GM12878 (cell line): Measurements from ENCODE around the gene MAGED1. TPM values are rescaled to one million over a fixed set of nuclear protein-coding genes. Genes with fewer than 3 reads are reported as not detected.

Experiments
- ATAC-seq: fragments of 200-7000 bp; cut with Tn5 transposase; 3 replicates; pipeline ENCODE4 v1.9.1; 2020; ENCODE audit warnings: mild to moderate bottlenecking, moderate library complexity
- BruUV-seq: library from RNA; stranded (reverse); fragments of 400-500 nt; replicated peaks from 2 replicates; lab custom pipeline; 2021; lab: Mats Ljungman, UMichigan
- CTCF ChIA-PET: fragments of 300-600 bp; sonication (Branson Sonifier 250); formaldehyde crosslinking; extraction: SDS; loops from one replicate; lab custom pipeline; 2021; ENCODE audit warnings: inconsistent platforms; lab: Yijun Ruan, JAX
- POLR2A ChIA-PET: fragments of 350-600 bp; formaldehyde crosslinking; extraction: SDS; loops from one replicate; lab custom pipeline; 2021; ENCODE audit warnings: inconsistent platforms; lab: Charles Lee
- RAD21 ChIA-PET: fragments of 300-600 bp; sonication (Branson Sonifier 250); formaldehyde crosslinking; loops from one replicate; lab custom pipeline; 2023; ENCODE audit warnings: antibody characterized with exemption; ENCODE audit not compliant: unreplicated experiment; lab: Charles Lee
- SMC1A ChIA-PET: fragments of 300-600 bp; sonication (Branson Sonifier 250); formaldehyde crosslinking; loops from one replicate; lab custom pipeline; 2023; ENCODE audit not compliant: unreplicated experiment, uncharacterized antibody; lab: Charles Lee
- DNase-seq: peaks from one replicate; pipeline ENCODE4 v3.0.0-alpha.2; 2011; ENCODE audit warnings: low read depth, low spot score
- FAIRE-seq: peaks from 3 replicates; lab custom pipeline; 2011; peaks lifted over from hg19 to GRCh38; lab: Jason Lieb, UNC
- H2AFZ ChIP-seq: 2 replicates; pipeline ENCODE4 v1.6.0; 2011; ENCODE audit warnings: low read depth, low read length, control low read depth; ENCODE audit not compliant: control insufficient read depth
- H3K27ac ChIP-seq: 2 replicates; pipeline ENCODE4 v1.5.1; 2011; ENCODE audit warnings: control low read depth; ENCODE audit not compliant: control insufficient read depth, insufficient read depth
- H3K27me3 ChIP-seq, 2 experiments: replicated peaks in 1 of 2; 2 replicates each; pipeline versions ENCODE4 v1.6.0 to v1.6.1; 2011; ENCODE audit warnings: low read length in 1 of 2; ENCODE audit not compliant: control insufficient read depth in 2 of 2, insufficient read depth in 2 of 2
- H3K36me3 ChIP-seq, 2 experiments: 2 replicates each; pipeline ENCODE4 v1.5.1; 2011; ENCODE audit warnings: low read length in 1 of 2; ENCODE audit not compliant: control insufficient read depth in 2 of 2, insufficient read depth in 2 of 2
- H3K4me1 ChIP-seq: 2 replicates; pipeline ENCODE4 v1.6.1; 2011; ENCODE audit warnings: mild to moderate bottlenecking, low read length, moderate library complexity, mixed read lengths; ENCODE audit not compliant: control insufficient read depth, insufficient read depth
- H3K4me2 ChIP-seq: 2 replicates; pipeline ENCODE4 v1.6.0; 2011; ENCODE audit warnings: control low read depth; ENCODE audit not compliant: control insufficient read depth, insufficient read depth
- H3K4me3 ChIP-seq: fragments of 200-600 bp; sonication (generic); 2 replicates; pipeline ENCODE4 v1.5.1; 2016
- H3K79me2 ChIP-seq: 2 replicates; pipeline ENCODE4 v1.6.0; 2011; ENCODE audit warnings: low read length; ENCODE audit not compliant: control insufficient read depth, insufficient read depth
- H3K9ac ChIP-seq: 2 replicates; pipeline ENCODE4 v1.8.0; 2011; ENCODE audit warnings: low read length, control low read depth, mixed read lengths; ENCODE audit not compliant: control insufficient read depth, insufficient read depth
- H3K9me3 ChIP-seq: replicated peaks from 3 replicates; pipeline ENCODE4 v1.5.1; 2011; ENCODE audit warnings: mild to moderate bottlenecking, low read length; ENCODE audit not compliant: control insufficient read depth, insufficient read depth
- H4K20me1 ChIP-seq: 2 replicates; pipeline ENCODE4 v1.6.0; 2011; ENCODE audit not compliant: control insufficient read depth, insufficient read depth
- JUNB ChIP-seq: IDR thresholded peaks from 2 replicates; pipeline ENCODE4 v1.6.1; 2016; ENCODE audit warnings: antibody characterized with exemption, mild to moderate bottlenecking
- ZNF384 ChIP-seq: IDR thresholded peaks from 2 replicates; pipeline ENCODE4 v1.6.1; 2012; ENCODE audit warnings: low read depth, mild to moderate bottlenecking, low read length, improper control_type of control experiment, borderline replicate concordance
- WGBS: methylation state at CpG from one replicate; pipeline ENCODE4 v1.1.6; 2016; ENCODE audit warnings: low lambda C conversion rate; ENCODE audit not compliant: insufficient replicate concordance, insufficient coverage; ENCODE audit errors: missing lambda C conversion rate; 5-methylcytosine and 5-hydroxymethylcytosine counted together
- in situ Hi-C: fragments of 300-500 bp; cut with MboI; formaldehyde crosslinking; loops from 9 replicates; pipeline ENCODE4 v1.14.3; 2018; ENCODE audit warnings: mixed read lengths
- intact Hi-C: fragments of 100-400 bp; cut with micrococcal nuclease; formaldehyde crosslinking; loops from one replicate; pipeline ENCODE4 v1.14.2; 2022; ENCODE audit not compliant: unreplicated experiment
- polyA plus RNA-seq, 11 experiments: library from polyadenylated mRNA; depleted of rRNA in 4 of 11; unstranded in 6 of 11; stranded (reverse) in 5 of 11; fragments of >200 nt; fragmentation: Nextera tagmentation in 4 of 11; fragmentation: Illumina TruSeq in 1 of 11; extraction: Ambion mirVana in 4 of 11; extraction: Trizol in 1 of 11; gene quantifications; 1 replicate in 1 of 11; 2 replicates in 10 of 11; pipeline versions ENCODE4 v1.2.1 to v1.2.3, GENCODE V29; 2011 to 2016; ENCODE audit warnings: inconsistent platforms in 2 of 11, missing spikeins in 2 of 11, low read depth in 1 of 11
- total RNA-seq, 4 experiments: library from RNA; depleted of rRNA in 3 of 4; stranded (reverse); fragments of >200 nt in 3 of 4; fragmentation: Illumina TruSeq in 1 of 4; extraction: Trizol in 1 of 4; gene quantifications; 2 replicates each; pipeline versions ENCODE4 v1.2.1 to v1.2.3, GENCODE V29; 2013 to 2021
- TF ChIP-seq, protein P1 (sequence below): fragments of 450-650 bp; conservative IDR thresholded peaks from 2 replicates; pipeline ENCODE4 v1.6.1; 2017; ENCODE audit warnings: mild to moderate bottlenecking, moderate library complexity
- TF ChIP-seq, protein P2 (sequence below): IDR thresholded peaks from 2 replicates; pipeline ENCODE4 v1.6.1; 2011; ENCODE audit warnings: low read depth, low read length, improper control_type of control experiment, borderline replicate concordance

The MAGED1 gene
- total and polyA plus RNA-seq, 10 of the 15 experiments (the other 5 are each of a cell fraction or from before 2014, with no cell fraction given), result 26.3 to 149 (median 88.9) TPM

DNA sequence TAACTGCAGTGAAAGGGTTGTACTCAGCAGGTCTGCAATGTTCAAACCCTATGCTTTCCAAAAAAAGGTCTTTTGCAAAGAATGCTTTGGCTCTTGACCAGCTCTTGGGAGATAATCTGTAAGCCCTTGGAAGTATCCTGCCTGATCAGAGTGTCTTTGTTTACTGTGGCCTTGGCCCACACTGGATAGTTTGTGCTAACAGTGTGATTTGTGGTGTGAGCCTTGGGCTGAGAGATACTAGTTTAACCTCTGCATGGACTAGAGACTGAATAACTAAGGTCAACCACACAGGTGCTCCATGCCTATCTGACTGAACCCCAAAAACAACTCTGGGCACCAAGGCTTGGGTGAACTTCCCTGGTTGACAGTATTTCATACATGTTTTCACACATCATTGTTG is 3.6 kb upstream of the MAGED1 start:
- Histone ChIP-seq H3K27me3 (no peaks in the 10 kb centered on the region), H3K4me1 (no peaks in the 10 kb centered on the region; the same call in 1 of the 2 replicates), H3K79me2 (peaks cover 13% of the 10 kb centered on the region), H2AFZ (no peak overlapping the region), H3K9me3 (no peaks in the 10 kb centered on the region), H3K4me3 (no peak overlapping the region), H3K36me3 (no peaks in the 10 kb centered on the region), H4K20me1 (no peaks in the 10 kb centered on the region), H3K27ac (no peak overlapping the region), H3K4me2 (no peak overlapping the region), H3K9ac (no peak overlapping the region)
- in situ Hi-C loops, result no loop called here
- ATAC-seq (no peak), FAIRE-seq (no peak), DNase-seq (no peak)
- TF ChIP-seq ZNF384, result no peak
- ChIA-PET RAD21 (no interaction called here), SMC1A (no interaction called here), POLR2A (no interaction called here), CTCF (no interaction called here)
- intact Hi-C loops, result no loop called here
- no TSS peak for BruUV-seq

DNA sequence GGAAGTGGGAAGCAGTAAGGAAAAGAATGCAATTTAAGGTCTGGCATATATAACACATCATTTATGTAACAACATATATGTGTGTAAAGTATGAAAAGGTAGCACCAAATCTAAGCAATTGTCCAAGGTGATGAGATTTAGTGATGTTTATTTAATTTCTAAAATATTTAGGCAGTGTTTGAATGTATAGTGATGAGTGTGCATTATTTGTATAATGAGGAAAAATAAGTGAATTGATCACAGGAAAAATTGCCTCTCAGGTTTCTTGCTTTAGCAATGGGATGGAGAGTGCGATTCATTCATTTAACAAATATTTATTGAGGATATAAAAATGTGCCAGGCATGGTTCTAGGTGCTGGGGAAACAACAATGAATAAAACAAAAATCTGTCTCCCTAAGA is 2.2 kb upstream of the MAGED1 start:
- Histone ChIP-seq H3K27ac (no peak overlapping the region), H3K27me3 (no peaks in the 10 kb centered on the region), H3K4me1 (no peaks in the 10 kb centered on the region; the same call in 1 of the 2 replicates), H4K20me1 (no peaks in the 10 kb centered on the region), H3K36me3 (no peaks in the 10 kb centered on the region)
- WGBS, result 42% methylated on average over 1 of the region's 1 CpG
- ChIA-PET POLR2A (no interaction called here), CTCF (no interaction called here), SMC1A (interaction anchor here (0.8 kb wide), 1 partner anchor 8 kb away, joined by 3 read pairs; no protein-coding TSS in a partner anchor)
- no peak for DNase-seq
- FAIRE-seq, result no peak
- no TSS peak for BruUV-seq
- TF ChIP-seq, protein P1, sequence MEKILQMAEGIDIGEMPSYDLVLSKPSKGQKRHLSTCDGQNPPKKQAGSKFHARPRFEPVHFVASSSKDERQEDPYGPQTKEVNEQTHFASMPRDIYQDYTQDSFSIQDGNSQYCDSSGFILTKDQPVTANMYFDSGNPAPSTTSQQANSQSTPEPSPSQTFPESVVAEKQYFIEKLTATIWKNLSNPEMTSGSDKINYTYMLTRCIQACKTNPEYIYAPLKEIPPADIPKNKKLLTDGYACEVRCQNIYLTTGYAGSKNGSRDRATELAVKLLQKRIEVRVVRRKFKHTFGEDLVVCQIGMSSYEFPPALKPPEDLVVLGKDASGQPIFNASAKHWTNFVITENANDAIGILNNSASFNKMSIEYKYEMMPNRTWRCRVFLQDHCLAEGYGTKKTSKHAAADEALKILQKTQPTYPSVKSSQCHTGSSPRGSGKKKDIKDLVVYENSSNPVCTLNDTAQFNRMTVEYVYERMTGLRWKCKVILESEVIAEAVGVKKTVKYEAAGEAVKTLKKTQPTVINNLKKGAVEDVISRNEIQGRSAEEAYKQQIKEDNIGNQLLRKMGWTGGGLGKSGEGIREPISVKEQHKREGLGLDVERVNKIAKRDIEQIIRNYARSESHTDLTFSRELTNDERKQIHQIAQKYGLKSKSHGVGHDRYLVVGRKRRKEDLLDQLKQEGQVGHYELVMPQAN, result no peak
- TF ChIP-seq, protein P2, sequence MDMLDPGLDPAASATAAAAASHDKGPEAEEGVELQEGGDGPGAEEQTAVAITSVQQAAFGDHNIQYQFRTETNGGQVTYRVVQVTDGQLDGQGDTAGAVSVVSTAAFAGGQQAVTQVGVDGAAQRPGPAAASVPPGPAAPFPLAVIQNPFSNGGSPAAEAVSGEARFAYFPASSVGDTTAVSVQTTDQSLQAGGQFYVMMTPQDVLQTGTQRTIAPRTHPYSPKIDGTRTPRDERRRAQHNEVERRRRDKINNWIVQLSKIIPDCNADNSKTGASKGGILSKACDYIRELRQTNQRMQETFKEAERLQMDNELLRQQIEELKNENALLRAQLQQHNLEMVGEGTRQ, result no peak
- no peak for TF ChIP-seq JUNB
- TF ChIP-seq, all 136 proteins: peak for 0
- RAD21 ChIA-PET, result no interaction called here
- H3K4me2 ChIP-seq, result no peak overlapping the region
- no peaks in the 10 kb centered on the region for H3K9me3 ChIP-seq
- intact Hi-C loops (no loop called here), in situ Hi-C loops (no loop called here)
- H3K4me3 ChIP-seq, result no peak overlapping the region
- ATAC-seq, result no peak
- H2AFZ ChIP-seq, result no peak overlapping the region
- H3K9ac ChIP-seq, result no peak overlapping the region
- H3K79me2 ChIP-seq, result peaks cover 14% of the 10 kb centered on the region
